COLO668 (cell line): ENCODE measurements around the gene FAM168A.

Experiments
- DNase-seq: peaks from one replicate; lab custom pipeline; 2025; ENCODE audit not compliant: unreplicated experiment; lab: John Stamatoyannopoulos, UW

FAM168A gene

GRCh38 chr11:73392108-73393010, 205.6 kb downstream of the FAM168A start:
- DNase-seq = no peak

GRCh38 chr11:73391665-73392064, 206.2 kb downstream of the FAM168A start:
- DNase-seq = no peak

GRCh38 chr11:73390601-73391565, 207.0 kb downstream of the FAM168A start:
- DNase-seq = no peak

GRCh38 chr11:73389916-73390315, 208.0 kb downstream of the FAM168A start:
- DNase-seq = no peak

GRCh38 chr11:73389134-73389525, 208.8 kb downstream of the FAM168A start:
- DNase-seq = no peak

- DNase-seq = no peak
Observed at GRCh38 chr11:73388265-73389133, 209.4 kb downstream of the FAM168A start.

GRCh38 chr11:73387594-73388264, 210.2 kb downstream of the FAM168A start:
- DNase-seq = no peak

GRCh38 chr11:73386546-73386945, 211.4 kb downstream of the FAM168A start:
- no peak for DNase-seq

GRCh38 chr11:73386016-73386415, 211.9 kb downstream of the FAM168A start:
- no peak for DNase-seq

- no peak for DNase-seq
Observed at GRCh38 chr11:73384872-73385689, 212.8 kb downstream of the FAM168A start.

- no peak for DNase-seq
Observed at GRCh38 chr11:73384531-73384871, 213.4 kb downstream of the FAM168A start.

GRCh38 chr11:73384125-73384441, 213.8 kb downstream of the FAM168A start:
- DNase-seq = no peak

GRCh38 chr11:73383249-73384124, 214.4 kb downstream of the FAM168A start:
- DNase-seq = peak; percentile 17

- DNase-seq = no peak
Observed at GRCh38 chr11:73382747-73383146, 215.2 kb downstream of the FAM168A start.

GRCh38 chr11:73382183-73382582, 215.7 kb downstream of the FAM168A start:
- no peak for DNase-seq

GRCh38 chr11:73381589-73381988, 216.3 kb downstream of the FAM168A start:
- no peak for DNase-seq

GRCh38 chr11:73380897-73381410, 217.0 kb downstream of the FAM168A start:
- DNase-seq = no peak

GRCh38 chr11:73380331-73380730, 217.6 kb downstream of the FAM168A start:
- no peak for DNase-seq
